Endothelial cell (in vitro differentiated cells): ENCODE measurements around the gene SORD. TPM values are rescaled to one million over a fixed set of nuclear protein-coding genes. Genes with fewer than 3 reads are reported as not detected.
"Not testable (repeated sequence)": the region's sequence is repeated elsewhere in the genome, so short reads cannot be mapped to it uniquely, and the experiment has no call there.

Experiments
- DNase-seq: peaks from one replicate; pipeline ENCODE4 v3.0.0; 2021; ENCODE audit warnings: low spot score
- H3K27ac Mint-ChIP-seq: one replicate; pipeline ENCODE4 v1.8.0; 2021; ENCODE audit warnings: mixed read lengths, inconsistent platforms; ENCODE audit not compliant: unreplicated experiment
- H3K27me3 Mint-ChIP-seq: one replicate; pipeline ENCODE4 v1.8.0; 2021; ENCODE audit warnings: mild to moderate bottlenecking, moderate library complexity, mixed read lengths, inconsistent platforms; ENCODE audit not compliant: unreplicated experiment
- H3K36me3 Mint-ChIP-seq: one replicate; pipeline ENCODE4 v1.8.0; 2021; ENCODE audit warnings: mild to moderate bottlenecking, low read depth, mixed read lengths, inconsistent platforms; ENCODE audit not compliant: unreplicated experiment
- H3K4me1 Mint-ChIP-seq: one replicate; pipeline ENCODE4 v1.8.0; 2021; ENCODE audit warnings: mild to moderate bottlenecking, mixed read lengths, inconsistent platforms; ENCODE audit not compliant: unreplicated experiment
- H3K4me3 Mint-ChIP-seq: one replicate; pipeline ENCODE4 v1.8.0; 2021; ENCODE audit warnings: mild to moderate bottlenecking, mixed read lengths, inconsistent platforms; ENCODE audit not compliant: unreplicated experiment
- H3K9me3 Mint-ChIP-seq: one replicate; pipeline ENCODE4 v1.8.0; 2021; ENCODE audit warnings: mixed read lengths, inconsistent platforms; ENCODE audit not compliant: unreplicated experiment
- total RNA-seq: library from RNA; stranded (reverse); fragmentation: NEBNext Ultra II Directional; extraction: Animal tissue kit (Norgen Biotek cat#: 25700); gene quantifications from one replicate; pipeline ENCODE4 v1.2.1, GENCODE V29; 2021; ENCODE audit not compliant: unreplicated experiment
- TF ChIP-seq, protein P1 (sequence below): fragments of 200-600 bp; sonication (generic); IDR thresholded peaks from one replicate; pipeline ENCODE4 v1.5.0; 2021; ENCODE audit warnings: antibody characterized with exemption; ENCODE audit not compliant: unreplicated experiment

SORD gene
- total RNA-seq, 1 donor from 2014 or later = 16.9 TPM

DNA sequence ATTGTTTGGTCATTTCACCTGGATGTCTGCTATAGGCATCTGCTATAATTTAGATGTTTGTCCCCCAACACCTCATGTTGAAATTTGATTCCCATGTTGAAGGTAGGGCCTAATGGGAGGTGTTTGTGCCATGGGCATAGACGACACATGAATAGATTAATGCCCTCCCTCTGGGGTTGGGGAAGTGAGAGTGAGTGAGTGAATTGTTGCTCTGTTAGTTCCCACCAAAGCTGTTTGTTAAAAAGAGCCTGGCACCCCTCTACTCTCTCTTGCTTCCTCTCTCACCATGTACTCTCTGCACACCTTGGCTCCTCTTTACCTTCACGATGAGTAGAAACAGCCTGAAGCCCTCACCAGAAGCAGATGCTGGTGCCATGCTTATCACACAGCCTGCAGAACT, 23.9 kb upstream of the SORD start:
- Mint-ChIP-seq H3K27me3 (peaks cover 3% of the 10 kb centered on the region), H3K4me3 (no peak overlapping the region), H3K9me3 (no peaks in the 10 kb centered on the region), H3K4me1 (no peaks in the 10 kb centered on the region), H3K27ac (no peak overlapping the region), H3K36me3 (no peaks in the 10 kb centered on the region)
- no peak for DNase-seq
- TF ChIP-seq, protein P1, sequence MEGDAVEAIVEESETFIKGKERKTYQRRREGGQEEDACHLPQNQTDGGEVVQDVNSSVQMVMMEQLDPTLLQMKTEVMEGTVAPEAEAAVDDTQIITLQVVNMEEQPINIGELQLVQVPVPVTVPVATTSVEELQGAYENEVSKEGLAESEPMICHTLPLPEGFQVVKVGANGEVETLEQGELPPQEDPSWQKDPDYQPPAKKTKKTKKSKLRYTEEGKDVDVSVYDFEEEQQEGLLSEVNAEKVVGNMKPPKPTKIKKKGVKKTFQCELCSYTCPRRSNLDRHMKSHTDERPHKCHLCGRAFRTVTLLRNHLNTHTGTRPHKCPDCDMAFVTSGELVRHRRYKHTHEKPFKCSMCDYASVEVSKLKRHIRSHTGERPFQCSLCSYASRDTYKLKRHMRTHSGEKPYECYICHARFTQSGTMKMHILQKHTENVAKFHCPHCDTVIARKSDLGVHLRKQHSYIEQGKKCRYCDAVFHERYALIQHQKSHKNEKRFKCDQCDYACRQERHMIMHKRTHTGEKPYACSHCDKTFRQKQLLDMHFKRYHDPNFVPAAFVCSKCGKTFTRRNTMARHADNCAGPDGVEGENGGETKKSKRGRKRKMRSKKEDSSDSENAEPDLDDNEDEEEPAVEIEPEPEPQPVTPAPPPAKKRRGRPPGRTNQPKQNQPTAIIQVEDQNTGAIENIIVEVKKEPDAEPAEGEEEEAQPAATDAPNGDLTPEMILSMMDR = no peak

DNA sequence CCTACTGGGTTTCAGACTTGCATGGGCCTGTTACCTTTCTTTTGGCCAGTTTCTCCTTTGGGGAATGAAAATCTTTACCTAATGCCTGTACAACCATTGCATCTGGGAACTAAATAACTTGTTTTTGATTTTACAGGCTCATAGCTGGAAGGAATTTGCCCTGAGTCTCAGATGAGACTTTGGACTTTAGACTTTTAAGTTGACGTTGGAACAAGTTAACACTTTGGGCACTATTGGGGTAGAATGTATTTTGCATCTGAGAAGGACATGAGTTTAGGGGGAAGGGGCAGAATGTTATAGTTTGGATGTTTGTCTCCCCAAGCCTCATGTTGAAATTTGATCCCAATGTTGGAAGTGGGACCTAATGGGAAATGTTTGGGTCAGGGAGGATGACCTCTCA, 21.8 kb upstream of the SORD start:
- not testable (repeated sequence) for H3K4me1 Mint-ChIP-seq, H3K4me3 Mint-ChIP-seq, H3K36me3 Mint-ChIP-seq, H3K9me3 Mint-ChIP-seq, H3K27me3 Mint-ChIP-seq, H3K27ac Mint-ChIP-seq, DNase-seq

DNA sequence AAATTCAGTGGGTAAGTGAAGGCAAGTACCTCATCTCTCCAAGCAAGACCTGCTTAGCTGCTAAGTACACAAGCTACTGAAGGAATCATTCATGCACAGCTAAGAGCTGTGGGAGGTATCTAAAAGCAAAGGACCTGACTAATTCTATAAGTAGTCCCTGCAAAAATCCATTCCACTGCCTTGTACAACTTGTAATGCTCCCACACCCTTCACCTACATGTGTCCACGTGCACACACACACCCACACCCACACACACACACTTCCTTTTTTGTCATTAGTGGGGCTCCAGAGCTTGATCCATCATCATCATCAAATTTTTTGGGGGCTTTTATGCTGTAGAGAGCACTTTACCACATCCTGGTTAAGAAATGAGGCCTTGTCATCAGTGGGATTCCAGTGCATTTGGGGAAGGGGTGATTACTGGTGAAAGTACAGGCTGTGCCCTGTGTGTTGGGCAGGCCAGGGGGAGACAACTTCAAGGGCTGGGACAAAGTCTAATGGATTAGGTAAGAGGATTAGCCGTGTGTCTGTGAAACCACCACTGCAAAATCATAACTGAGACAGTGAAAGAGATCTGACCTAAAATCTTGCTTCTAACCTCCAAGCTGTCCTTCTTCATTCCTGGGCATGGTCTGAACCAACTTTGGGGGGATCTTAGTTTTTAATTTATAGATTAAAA, 19.1 kb upstream of the SORD start:
- H3K27me3 Mint-ChIP-seq, H3K4me1 Mint-ChIP-seq, H3K4me3 Mint-ChIP-seq, H3K36me3 Mint-ChIP-seq, H3K27ac Mint-ChIP-seq, DNase-seq: not testable (repeated sequence)
- H3K9me3 Mint-ChIP-seq = peaks cover 16% of the 10 kb centered on the region

DNA sequence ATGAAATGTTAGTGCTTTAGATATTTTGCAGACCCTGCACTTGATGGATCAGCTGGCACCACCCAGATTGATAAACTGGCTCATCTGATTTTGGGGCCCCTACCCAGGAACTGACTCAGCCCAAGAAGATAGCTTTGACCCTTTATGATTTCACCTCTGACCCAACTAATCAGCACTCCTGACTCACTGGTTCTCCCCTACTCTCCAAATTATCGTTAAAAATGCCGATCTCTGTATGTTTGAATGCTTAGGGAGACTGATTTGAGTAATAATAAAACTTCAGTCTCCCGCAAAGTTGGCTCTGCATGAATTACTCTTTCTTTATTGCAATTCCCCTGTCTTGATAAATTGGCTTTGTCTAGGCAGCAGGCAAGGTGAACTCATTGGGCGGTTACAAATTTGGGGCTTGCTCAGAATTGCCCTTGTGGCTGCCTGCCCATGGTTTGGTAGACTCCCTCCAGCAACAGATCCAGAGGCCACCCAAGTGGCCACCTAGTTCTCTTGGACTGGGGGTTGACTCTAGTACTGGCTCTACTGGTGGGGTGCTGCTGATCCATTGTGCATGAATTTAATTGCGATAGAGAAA, 18.3 kb upstream of the SORD start:
- not testable (repeated sequence) for H3K36me3 Mint-ChIP-seq, DNase-seq, H3K27ac Mint-ChIP-seq, H3K4me1 Mint-ChIP-seq, H3K4me3 Mint-ChIP-seq, H3K27me3 Mint-ChIP-seq
- peaks cover 16% of the 10 kb centered on the region for H3K9me3 Mint-ChIP-seq

DNA sequence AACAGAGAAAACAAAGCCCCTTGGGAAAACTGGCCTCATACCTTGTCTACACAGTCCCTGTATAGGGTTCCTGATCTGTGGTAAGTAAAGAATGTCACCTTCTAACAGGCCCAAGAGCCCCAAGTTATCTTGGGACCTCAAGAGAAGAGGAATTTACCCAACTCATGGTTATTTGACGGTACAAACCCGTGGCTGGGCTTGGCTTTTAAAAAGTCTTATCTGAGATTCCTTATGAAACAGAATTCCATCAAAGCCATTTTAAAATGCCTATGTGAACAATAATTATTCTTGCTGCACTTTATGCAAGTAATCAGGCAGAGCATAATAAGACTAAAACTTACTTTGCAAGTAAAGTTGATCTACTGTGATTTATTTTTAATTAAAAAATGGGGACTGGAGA, 13.9 kb upstream of the SORD start:
- Mint-ChIP-seq H3K27me3 (no peaks in the 10 kb centered on the region), H3K9me3 (peaks cover 16% of the 10 kb centered on the region)

DNA sequence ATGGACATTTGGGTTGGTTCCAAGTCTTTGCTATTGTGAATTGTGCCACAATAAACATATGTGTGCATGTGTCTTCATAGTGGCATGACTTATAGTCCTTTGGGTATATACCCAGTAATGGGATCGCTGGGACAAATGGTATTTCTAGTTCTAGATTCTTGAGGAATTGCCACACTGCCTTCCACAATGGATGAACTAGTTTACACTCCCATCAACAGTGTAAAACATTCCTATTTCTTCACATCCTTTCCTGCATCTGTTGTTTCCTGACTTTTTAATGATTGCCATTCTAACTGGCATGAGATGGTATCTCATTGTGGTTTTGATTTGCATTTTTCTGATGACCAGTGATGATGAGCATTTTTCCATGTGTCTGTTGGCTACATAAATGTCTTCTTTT, 7.9 kb upstream of the SORD start:
- H3K27ac Mint-ChIP-seq, H3K4me1 Mint-ChIP-seq, H3K27me3 Mint-ChIP-seq, H3K9me3 Mint-ChIP-seq, H3K4me3 Mint-ChIP-seq, DNase-seq, H3K36me3 Mint-ChIP-seq: not testable (repeated sequence)

More for the DNA sequence above, 13.9 kb upstream of the SORD start:
- Mint-ChIP-seq H3K36me3 (peaks cover 5% of the 10 kb centered on the region), H3K4me3 (no peak overlapping the region), H3K4me1 (no peaks in the 10 kb centered on the region), H3K27ac (no peak overlapping the region)
- DNase-seq = no peak
- TF ChIP-seq, protein P1 = no peak

DNA sequence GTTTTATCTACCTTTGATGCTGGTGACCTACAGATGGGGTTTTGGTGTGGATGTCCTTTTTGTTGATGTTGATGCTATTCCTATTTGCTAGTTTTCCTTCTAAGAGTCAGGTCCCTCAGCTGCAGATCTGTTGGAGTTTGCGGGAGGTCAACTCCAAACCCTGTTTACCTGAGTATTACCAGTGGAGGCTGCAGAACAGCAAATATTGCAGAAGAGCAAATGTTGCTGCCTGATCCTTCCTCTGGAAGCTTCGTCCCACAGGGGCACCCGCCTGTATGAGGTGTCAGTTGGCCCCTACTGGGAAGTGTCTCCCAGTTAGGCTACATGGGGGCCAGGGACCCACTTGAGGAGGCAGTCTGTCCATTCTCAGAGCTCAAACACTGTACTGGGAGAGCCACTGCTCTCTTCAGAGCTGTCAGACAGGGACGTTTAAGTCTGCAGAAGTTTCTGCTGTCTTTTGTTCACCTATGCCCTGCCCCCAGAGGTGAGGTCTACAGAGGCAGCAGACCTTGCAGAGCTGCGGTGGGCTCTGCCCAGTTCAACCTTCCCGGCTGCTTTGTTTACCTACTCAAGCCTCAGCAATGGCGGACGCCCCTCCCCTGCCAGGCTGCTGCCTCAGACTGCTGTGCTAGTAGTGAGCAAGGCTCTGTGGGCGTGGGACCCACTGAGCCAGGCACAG, 2.6 kb upstream of the SORD start:
- H3K27ac Mint-ChIP-seq, H3K4me3 Mint-ChIP-seq, DNase-seq, H3K36me3 Mint-ChIP-seq, H3K4me1 Mint-ChIP-seq, H3K9me3 Mint-ChIP-seq, H3K27me3 Mint-ChIP-seq: not testable (repeated sequence)

DNA sequence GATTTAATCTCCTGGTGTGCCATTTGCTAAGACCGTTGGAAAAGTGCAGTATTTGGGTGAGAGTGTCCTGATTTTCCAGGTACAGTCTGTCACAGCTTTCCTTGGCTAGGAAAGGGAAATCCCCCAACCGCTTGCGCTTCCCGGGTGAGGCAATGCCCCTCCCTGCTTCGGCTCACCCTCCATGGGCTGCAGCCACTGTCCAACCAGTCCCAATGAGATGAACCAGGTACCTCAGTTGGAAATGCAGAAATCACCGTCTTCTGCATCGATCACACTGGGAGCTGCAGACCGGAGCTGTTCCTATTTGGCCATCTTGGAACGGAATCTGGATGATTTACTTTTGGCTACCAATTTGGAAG, 2.1 kb upstream of the SORD start:
- not testable (repeated sequence) for H3K27ac Mint-ChIP-seq, H3K9me3 Mint-ChIP-seq, H3K4me3 Mint-ChIP-seq, H3K36me3 Mint-ChIP-seq, DNase-seq, H3K4me1 Mint-ChIP-seq, H3K27me3 Mint-ChIP-seq
